ENCODE results near the gene CDC25B.
"Not testable (repeated sequence)": the region's sequence is repeated elsewhere in the genome, so short reads cannot be mapped to it uniquely, and the experiment has no call there.

The CDC25B gene

GRCh38 chr20:3788685-3789155 is 7.4 kb upstream of the CDC25B start:
- H3K4me1 Mint-ChIP-seq, result peaks cover 28% of the 10 kb centered on the region
- H3K9me3 Mint-ChIP-seq, result no peaks in the 10 kb centered on the region
- peak overlapping the region; percentile 54 for H3K27ac Mint-ChIP-seq
- no peaks in the 10 kb centered on the region for H3K27me3 Mint-ChIP-seq
- ATAC-seq, result no peak
- H3K36me3 Mint-ChIP-seq, result peaks cover 10% of the 10 kb centered on the region
- peak overlapping the region; percentile 3 for H3K4me3 Mint-ChIP-seq

- not testable (repeated sequence) for H3K27me3 Mint-ChIP-seq, ATAC-seq, H3K36me3 Mint-ChIP-seq, H3K4me3 Mint-ChIP-seq, H3K9me3 Mint-ChIP-seq
- peak overlapping the region; percentile 54 for H3K27ac Mint-ChIP-seq
- peaks cover 25% of the 10 kb centered on the region for H3K4me1 Mint-ChIP-seq
Observed at GRCh38 chr20:3789201-3789600, 6.9 kb upstream of the CDC25B start.

- not testable (repeated sequence) for H3K27me3 Mint-ChIP-seq, H3K36me3 Mint-ChIP-seq, H3K4me3 Mint-ChIP-seq, H3K27ac Mint-ChIP-seq, H3K9me3 Mint-ChIP-seq, ATAC-seq
- peaks cover 36% of the 10 kb centered on the region for H3K4me1 Mint-ChIP-seq
Observed at GRCh38 chr20:3794168-3794567, 1.9 kb upstream of the CDC25B start.

GRCh38 chr20:3794701-3795420 is 1.2 kb upstream of the CDC25B start:
- Mint-ChIP-seq H3K4me1 (peaks cover 43% of the 10 kb centered on the region), H3K4me3 (peak overlapping the region; percentile 95), H3K9me3 (no peaks in the 10 kb centered on the region), H3K36me3 (no peaks in the 10 kb centered on the region), H3K27me3 (no peaks in the 10 kb centered on the region), H3K27ac (peak overlapping the region; percentile 99)
- no peak for ATAC-seq

GRCh38 chr20:3796477-3797225 is 541 bp downstream of the CDC25B start:
- peaks cover 60% of the 10 kb centered on the region for H3K4me1 Mint-ChIP-seq
- H3K36me3 Mint-ChIP-seq, result peaks cover 4% of the 10 kb centered on the region
- no peak for ATAC-seq
- H3K27ac Mint-ChIP-seq, result peak overlapping the region; percentile 99
- H3K9me3 Mint-ChIP-seq, result no peaks in the 10 kb centered on the region
- no peaks in the 10 kb centered on the region for H3K27me3 Mint-ChIP-seq
- peak overlapping the region; percentile 95 for H3K4me3 Mint-ChIP-seq

- Mint-ChIP-seq H3K9me3 (no peaks in the 10 kb centered on the region), H3K4me3 (peak overlapping the region; percentile 95), H3K27me3 (no peaks in the 10 kb centered on the region), H3K36me3 (peaks cover 9% of the 10 kb centered on the region), H3K4me1 (peaks cover 61% of the 10 kb centered on the region), H3K27ac (peak overlapping the region; percentile 99)
- ATAC-seq, result no peak
Observed at GRCh38 chr20:3797226-3797545, 1.1 kb downstream of the CDC25B start.

- Mint-ChIP-seq H3K27ac (peak overlapping the region; percentile 99), H3K4me1 (peaks cover 67% of the 10 kb centered on the region), H3K27me3 (no peaks in the 10 kb centered on the region), H3K4me3 (peak overlapping the region; percentile 95), H3K36me3 (peaks cover 15% of the 10 kb centered on the region), H3K9me3 (no peaks in the 10 kb centered on the region)
- no peak for ATAC-seq
Observed at GRCh38 chr20:3797592-3798372, 1.7 kb downstream of the CDC25B start.

- Mint-ChIP-seq H3K27me3 (no peaks in the 10 kb centered on the region), H3K4me3 (peak overlapping the region; percentile 95), H3K36me3 (peaks cover 18% of the 10 kb centered on the region), H3K27ac (peak overlapping the region; percentile 99), H3K4me1 (peaks cover 70% of the 10 kb centered on the region), H3K9me3 (no peaks in the 10 kb centered on the region)
- no peak for ATAC-seq
Observed at GRCh38 chr20:3798373-3798768, 2.3 kb downstream of the CDC25B start.

GRCh38 chr20:3798908-3799248 is 2.8 kb downstream of the CDC25B start:
- Mint-ChIP-seq H3K9me3 (no peaks in the 10 kb centered on the region), H3K27ac (peak overlapping the region; percentile 99), H3K36me3 (peaks cover 24% of the 10 kb centered on the region), H3K4me1 (peaks cover 70% of the 10 kb centered on the region), H3K27me3 (no peaks in the 10 kb centered on the region), H3K4me3 (no peak overlapping the region)
- ATAC-seq, result no peak

- no peak overlapping the region for H3K4me3 Mint-ChIP-seq
- H3K27me3 Mint-ChIP-seq, result no peaks in the 10 kb centered on the region
- H3K9me3 Mint-ChIP-seq, result no peaks in the 10 kb centered on the region
- H3K4me1 Mint-ChIP-seq, result peaks cover 72% of the 10 kb centered on the region
- no peak for ATAC-seq
- peak overlapping the region; percentile 99 for H3K27ac Mint-ChIP-seq
- peaks cover 35% of the 10 kb centered on the region for H3K36me3 Mint-ChIP-seq
Observed at GRCh38 chr20:3800256-3800877, 4.3 kb downstream of the CDC25B start.

- Mint-ChIP-seq H3K27ac (peak overlapping the region; percentile 99), H3K4me3 (no peak overlapping the region), H3K27me3 (no peaks in the 10 kb centered on the region), H3K36me3 (peaks cover 39% of the 10 kb centered on the region), H3K4me1 (peaks cover 67% of the 10 kb centered on the region), H3K9me3 (no peaks in the 10 kb centered on the region)
- ATAC-seq, result no peak
Observed at GRCh38 chr20:3800878-3801260, 4.8 kb downstream of the CDC25B start.

- Mint-ChIP-seq H3K36me3 (peaks cover 43% of the 10 kb centered on the region), H3K27ac (peak overlapping the region; percentile 99), H3K4me1 (peaks cover 66% of the 10 kb centered on the region), H3K27me3 (no peaks in the 10 kb centered on the region), H3K9me3 (no peaks in the 10 kb centered on the region), H3K4me3 (no peak overlapping the region)
- ATAC-seq, result no peak
Observed at GRCh38 chr20:3801299-3801698, 5.2 kb downstream of the CDC25B start.

- H3K9me3 Mint-ChIP-seq, result no peaks in the 10 kb centered on the region
- H3K36me3 Mint-ChIP-seq, result peaks cover 44% of the 10 kb centered on the region
- no peak for ATAC-seq
- H3K4me1 Mint-ChIP-seq, result peaks cover 62% of the 10 kb centered on the region
- H3K27ac Mint-ChIP-seq, result peak overlapping the region; percentile 47
- no peak overlapping the region for H3K4me3 Mint-ChIP-seq
- H3K27me3 Mint-ChIP-seq, result no peaks in the 10 kb centered on the region
Observed at GRCh38 chr20:3801846-3802245, 5.7 kb downstream of the CDC25B start.

- H3K27ac Mint-ChIP-seq, result peak overlapping the region; percentile 47
- H3K9me3 Mint-ChIP-seq, result no peaks in the 10 kb centered on the region
- no peak overlapping the region for H3K4me3 Mint-ChIP-seq
- peaks cover 54% of the 10 kb centered on the region for H3K4me1 Mint-ChIP-seq
- ATAC-seq, result no peak
- H3K27me3 Mint-ChIP-seq, result no peaks in the 10 kb centered on the region
- H3K36me3 Mint-ChIP-seq, result peaks cover 44% of the 10 kb centered on the region
Observed at GRCh38 chr20:3802524-3803239, 6.6 kb downstream of the CDC25B start.

- Mint-ChIP-seq H3K27ac (no peak overlapping the region), H3K4me1 (peaks cover 48% of the 10 kb centered on the region), H3K27me3 (no peaks in the 10 kb centered on the region)
Observed at GRCh38 chr20:3803289-3803688, 7.2 kb downstream of the CDC25B start.

More at GRCh38 chr20:3803289-3803688, 7.2 kb downstream of the CDC25B start:
- ATAC-seq, result no peak
- Mint-ChIP-seq H3K36me3 (peaks cover 44% of the 10 kb centered on the region), H3K9me3 (no peaks in the 10 kb centered on the region), H3K4me3 (no peak overlapping the region)

All from stimulated activated memory B cell treated with anti-CD40 and anti-IgM and Interleukin-4, amounts not matched to agents 10 μg/mL and 1 μg/mL and 100 μg/mL, for 72 hours (primary cell).